ENCODE measurements around the gene CST5. TPM values are rescaled to one million over a fixed set of nuclear protein-coding genes. Genes with fewer than 3 reads are reported as not detected.

CST5 gene
- total RNA-seq, 1 donor from 2014 or later, result not detected

DNA sequence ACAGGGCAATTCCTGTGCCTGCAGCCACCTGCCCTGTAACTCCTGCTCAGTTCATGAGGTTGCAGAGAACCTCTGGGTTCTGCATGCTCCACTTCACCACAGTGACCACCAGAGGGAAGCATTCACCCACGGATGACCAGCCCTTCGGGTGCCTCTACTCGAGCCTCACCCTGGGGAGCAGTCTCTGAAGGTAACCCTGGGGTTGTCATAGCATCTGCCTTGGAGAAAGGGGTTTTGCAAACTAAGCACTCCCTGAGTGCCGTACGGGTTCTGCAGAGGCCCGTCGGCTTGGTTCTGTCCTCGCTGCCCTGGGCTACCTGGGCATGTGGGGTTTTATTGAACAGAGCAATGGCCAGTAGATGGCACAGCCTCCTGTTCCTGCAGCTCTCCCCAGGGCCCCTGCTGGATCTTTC lies 10.2 kb upstream of the CST5 start:
- Mint-ChIP-seq H3K9me3 (ENCODE audit: unreplicated experiment) (no peaks in the 10 kb centered on the region), H3K4me1 (ENCODE audit: unreplicated experiment) (peaks cover under 1% of the 10 kb centered on the region), H3K27me3 (ENCODE audit: unreplicated experiment) (peaks cover 2% of the 10 kb centered on the region), H3K4me3 (ENCODE audit: unreplicated experiment) (no peak overlapping the region), H3K36me3 (ENCODE audit: low read depth, unreplicated experiment) (no peaks in the 10 kb centered on the region), H3K27ac (ENCODE audit: unreplicated experiment) (no peak overlapping the region)
- TF ChIP-seq, protein P1, sequence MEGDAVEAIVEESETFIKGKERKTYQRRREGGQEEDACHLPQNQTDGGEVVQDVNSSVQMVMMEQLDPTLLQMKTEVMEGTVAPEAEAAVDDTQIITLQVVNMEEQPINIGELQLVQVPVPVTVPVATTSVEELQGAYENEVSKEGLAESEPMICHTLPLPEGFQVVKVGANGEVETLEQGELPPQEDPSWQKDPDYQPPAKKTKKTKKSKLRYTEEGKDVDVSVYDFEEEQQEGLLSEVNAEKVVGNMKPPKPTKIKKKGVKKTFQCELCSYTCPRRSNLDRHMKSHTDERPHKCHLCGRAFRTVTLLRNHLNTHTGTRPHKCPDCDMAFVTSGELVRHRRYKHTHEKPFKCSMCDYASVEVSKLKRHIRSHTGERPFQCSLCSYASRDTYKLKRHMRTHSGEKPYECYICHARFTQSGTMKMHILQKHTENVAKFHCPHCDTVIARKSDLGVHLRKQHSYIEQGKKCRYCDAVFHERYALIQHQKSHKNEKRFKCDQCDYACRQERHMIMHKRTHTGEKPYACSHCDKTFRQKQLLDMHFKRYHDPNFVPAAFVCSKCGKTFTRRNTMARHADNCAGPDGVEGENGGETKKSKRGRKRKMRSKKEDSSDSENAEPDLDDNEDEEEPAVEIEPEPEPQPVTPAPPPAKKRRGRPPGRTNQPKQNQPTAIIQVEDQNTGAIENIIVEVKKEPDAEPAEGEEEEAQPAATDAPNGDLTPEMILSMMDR (IDR thresholded peaks at IDR 0.05; ENCODE audit: unreplicated experiment), result peak; percentile 82
- peak; percentile 70 for DNase-seq (ENCODE audit: low spot score)

DNA sequence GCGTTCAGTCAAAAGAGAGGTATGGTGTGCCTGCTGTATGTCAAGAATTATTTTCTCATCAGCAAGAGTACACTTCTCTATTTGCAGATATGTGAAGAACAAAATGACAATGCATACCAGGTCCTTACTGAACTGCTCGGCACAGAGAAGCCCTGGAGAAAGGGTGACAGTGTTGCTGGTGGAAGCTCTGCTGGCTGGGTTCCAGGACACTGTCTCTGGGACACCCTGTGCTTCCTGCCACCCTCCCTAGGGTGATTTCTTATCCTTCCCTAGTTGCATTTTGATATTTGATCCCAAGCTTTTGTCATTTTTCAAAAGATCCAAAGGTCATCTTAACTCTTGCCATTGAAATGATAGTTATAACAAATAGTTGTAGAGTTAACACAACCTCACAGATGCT lies 8.3 kb upstream of the CST5 start:
- Mint-ChIP-seq H3K4me1 (ENCODE audit: unreplicated experiment) (peaks cover 18% of the 10 kb centered on the region), H3K4me3 (ENCODE audit: unreplicated experiment) (no peak overlapping the region), H3K36me3 (ENCODE audit: low read depth, unreplicated experiment) (no peaks in the 10 kb centered on the region), H3K27ac (ENCODE audit: unreplicated experiment) (no peak overlapping the region), H3K27me3 (ENCODE audit: unreplicated experiment) (peaks cover 2% of the 10 kb centered on the region), H3K9me3 (ENCODE audit: unreplicated experiment) (no peaks in the 10 kb centered on the region)
- no peak for DNase-seq (ENCODE audit: low spot score)
- TF ChIP-seq, protein P1 (IDR thresholded peaks at IDR 0.05; ENCODE audit: unreplicated experiment), result no peak

DNA sequence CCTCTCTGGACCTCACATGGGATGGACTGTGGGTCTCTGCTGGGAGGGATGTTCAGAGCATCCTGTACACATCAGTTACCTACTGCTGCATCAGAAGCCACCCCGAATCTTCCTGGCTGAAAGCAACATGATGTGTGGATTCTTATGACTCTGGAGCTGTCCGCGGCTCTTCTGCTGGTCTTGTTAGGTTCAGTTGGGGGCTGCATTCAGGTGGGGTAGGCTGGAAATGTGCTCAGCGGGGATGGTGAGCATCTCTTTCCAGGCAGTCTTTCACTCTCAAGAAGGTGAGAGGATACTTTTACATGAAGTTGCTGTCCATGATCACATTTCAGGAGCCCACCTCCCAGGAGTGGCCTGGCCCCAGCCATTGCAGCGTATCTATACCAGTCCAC lies 5.2 kb upstream of the CST5 start:
- Mint-ChIP-seq H3K9me3 (ENCODE audit: unreplicated experiment) (no peaks in the 10 kb centered on the region), H3K27ac (ENCODE audit: unreplicated experiment) (no peak overlapping the region), H3K27me3 (ENCODE audit: unreplicated experiment) (peaks cover 7% of the 10 kb centered on the region), H3K4me1 (ENCODE audit: unreplicated experiment) (peaks cover 20% of the 10 kb centered on the region), H3K4me3 (ENCODE audit: unreplicated experiment) (no peak overlapping the region), H3K36me3 (ENCODE audit: low read depth, unreplicated experiment) (no peaks in the 10 kb centered on the region)
- DNase-seq (ENCODE audit: low spot score), result no peak
- TF ChIP-seq, protein P1 (IDR thresholded peaks at IDR 0.05; ENCODE audit: unreplicated experiment), result no peak

DNA sequence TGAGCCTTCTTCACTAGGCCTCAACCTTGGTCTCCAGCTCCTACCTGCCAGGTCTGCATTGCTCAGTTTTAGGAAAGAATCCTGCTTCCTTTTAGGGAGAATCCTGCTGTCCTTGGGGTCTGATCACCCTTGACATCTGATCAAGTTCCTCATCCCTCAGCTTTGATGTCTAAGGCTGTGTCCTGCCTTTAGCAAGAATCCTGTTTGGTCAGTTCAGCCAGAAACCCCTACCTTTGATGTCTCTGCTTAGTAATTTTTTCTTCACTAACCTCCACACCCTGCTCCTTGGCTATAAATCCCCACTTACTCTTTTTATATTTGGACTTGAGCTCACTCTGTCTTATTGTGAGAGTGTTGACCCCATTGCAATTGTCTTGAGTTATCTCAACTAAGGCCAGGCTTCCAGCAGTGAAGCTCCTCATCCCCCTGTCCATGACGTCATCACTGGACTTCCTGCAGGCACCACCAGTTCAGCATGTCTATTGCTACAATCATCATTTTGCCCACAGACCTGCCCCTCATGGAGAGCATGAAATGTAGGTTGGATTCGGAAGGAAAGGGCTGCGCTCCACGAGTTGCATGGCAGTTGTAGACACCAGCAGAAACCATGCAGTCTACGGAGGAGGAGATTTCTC lies 4.7 kb upstream of the CST5 start:
- TF ChIP-seq, protein P1 (IDR thresholded peaks at IDR 0.05; ENCODE audit: unreplicated experiment), result no peak
- Mint-ChIP-seq H3K4me3 (ENCODE audit: unreplicated experiment) (no peak overlapping the region), H3K9me3 (ENCODE audit: unreplicated experiment) (no peaks in the 10 kb centered on the region), H3K4me1 (ENCODE audit: unreplicated experiment) (peaks cover 20% of the 10 kb centered on the region), H3K36me3 (ENCODE audit: low read depth, unreplicated experiment) (no peaks in the 10 kb centered on the region), H3K27me3 (ENCODE audit: unreplicated experiment) (peaks cover 7% of the 10 kb centered on the region), H3K27ac (ENCODE audit: unreplicated experiment) (no peak overlapping the region)
- no peak for DNase-seq (ENCODE audit: low spot score)

DNA sequence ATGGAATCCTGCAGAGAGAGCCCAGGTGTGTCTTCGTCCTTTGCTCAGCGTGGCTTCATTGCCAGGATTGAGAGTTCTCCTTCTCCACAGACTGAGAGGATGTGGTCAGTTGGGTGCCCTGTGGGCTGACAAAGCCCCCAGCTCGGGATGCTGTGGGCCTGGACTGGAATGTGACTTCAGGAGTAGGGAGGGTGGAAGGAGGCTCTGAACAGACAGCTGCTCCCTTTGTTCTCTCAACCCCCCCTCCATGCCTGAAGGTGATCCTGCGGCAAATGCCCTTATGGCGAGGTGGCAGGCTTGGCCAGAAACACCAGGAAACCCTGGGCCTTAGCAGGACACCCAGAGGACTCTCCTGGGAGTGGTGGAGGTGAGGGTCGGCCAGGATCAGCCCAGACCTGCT lies 1.8 kb upstream of the CST5 start:
- DNase-seq (ENCODE audit: low spot score), result no peak
- Mint-ChIP-seq H3K9me3 (ENCODE audit: unreplicated experiment) (no peaks in the 10 kb centered on the region), H3K27me3 (ENCODE audit: unreplicated experiment) (peaks cover 9% of the 10 kb centered on the region), H3K36me3 (ENCODE audit: low read depth, unreplicated experiment) (no peaks in the 10 kb centered on the region), H3K4me3 (ENCODE audit: unreplicated experiment) (no peak overlapping the region), H3K4me1 (ENCODE audit: unreplicated experiment) (peaks cover 20% of the 10 kb centered on the region), H3K27ac (ENCODE audit: unreplicated experiment) (no peak overlapping the region)
- TF ChIP-seq, protein P1 (IDR thresholded peaks at IDR 0.05; ENCODE audit: unreplicated experiment), result no peak

Data from endothelial cell (in vitro differentiated cells).